HUES48 (cell line): Measurements from ENCODE around the gene TENM4.

ENCODE experiments used
- H3K27ac ChIP-seq: one replicate; pipeline ENCODE4 v1.7.0; 2013; ENCODE audit warnings: low read depth, low read length, inconsistent platforms
- H3K27me3 ChIP-seq: 2 replicates; pipeline ENCODE4 v1.6.1; 2013; ENCODE audit warnings: mild to moderate bottlenecking, low read length; ENCODE audit not compliant: control insufficient read depth, insufficient read depth
- H3K36me3 ChIP-seq: 2 replicates; pipeline ENCODE4 v1.6.1; 2013; ENCODE audit warnings: low read length; ENCODE audit not compliant: control insufficient read depth, insufficient read depth
- H3K4me1 ChIP-seq: 2 replicates; pipeline ENCODE4 v1.6.1; 2013; ENCODE audit warnings: mild to moderate bottlenecking, low read length; ENCODE audit not compliant: control insufficient read depth, insufficient read depth
- H3K4me3 ChIP-seq: 2 replicates; pipeline ENCODE4 v1.5.1; 2013; ENCODE audit warnings: mild to moderate bottlenecking, low read depth, low read length
- H3K9ac ChIP-seq: 2 replicates; pipeline ENCODE4 v1.6.1; 2013; ENCODE audit warnings: mild to moderate bottlenecking, low read depth, low read length, moderate library complexity
- H3K9me3 ChIP-seq: 2 replicates; pipeline ENCODE4 v1.6.1; 2013; ENCODE audit warnings: low read length; ENCODE audit not compliant: control insufficient read depth, insufficient read depth

TENM4 gene

DNA sequence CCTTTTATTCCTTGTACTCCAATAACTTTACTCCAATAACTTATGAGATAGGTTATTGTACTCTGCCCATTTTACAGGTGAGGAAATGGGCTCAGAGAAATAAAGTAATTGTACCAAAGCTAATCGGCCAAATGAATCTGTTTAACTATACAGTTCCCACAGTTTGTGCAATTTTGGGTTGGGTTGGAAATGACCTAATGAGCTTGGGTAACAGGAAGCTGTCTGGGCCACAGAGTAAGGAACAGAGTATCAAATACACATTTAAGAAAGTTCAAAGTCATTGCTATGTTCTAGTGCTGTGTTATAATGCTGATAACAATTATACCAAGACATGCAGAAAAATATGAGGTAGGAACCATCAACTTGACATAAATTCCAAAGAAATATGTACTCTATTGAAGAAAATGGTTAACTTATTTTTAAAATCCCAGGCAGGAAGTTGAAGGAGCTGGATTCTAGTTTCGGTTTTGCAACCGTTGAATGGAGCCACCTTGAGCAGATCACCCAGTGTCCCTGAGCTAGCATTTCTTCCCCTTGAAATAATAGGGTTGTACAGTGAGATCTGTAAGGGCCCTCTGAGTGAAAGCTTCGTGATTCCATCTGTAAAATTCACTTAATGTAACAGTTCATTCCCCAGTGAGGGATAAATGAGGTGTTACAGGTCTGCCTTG, 505.3 kb downstream of the TENM4 start:
- no peak overlapping the region for H3K4me3 ChIP-seq

GRCh38 chr11:78933350-78933749, 507.5 kb downstream of the TENM4 start:
- H3K36me3 ChIP-seq: no peaks in the 10 kb centered on the region
- H3K4me1 ChIP-seq: peaks cover 32% of the 10 kb centered on the region
- H3K27me3 ChIP-seq: peaks cover 39% of the 10 kb centered on the region
- no peak overlapping the region for H3K27ac ChIP-seq
- H3K9me3 ChIP-seq: no peaks in the 10 kb centered on the region
- no peak overlapping the region for H3K4me3 ChIP-seq
- H3K9ac ChIP-seq: no peak overlapping the region

More for the DNA sequence above, 505.3 kb downstream of the TENM4 start:
- Histone ChIP-seq H3K36me3 (no peaks in the 10 kb centered on the region), H3K4me1 (peaks cover 19% of the 10 kb centered on the region), H3K9ac (no peak overlapping the region), H3K27me3 (peaks cover 21% of the 10 kb centered on the region), H3K9me3 (no peaks in the 10 kb centered on the region), H3K27ac (no peak overlapping the region)

DNA sequence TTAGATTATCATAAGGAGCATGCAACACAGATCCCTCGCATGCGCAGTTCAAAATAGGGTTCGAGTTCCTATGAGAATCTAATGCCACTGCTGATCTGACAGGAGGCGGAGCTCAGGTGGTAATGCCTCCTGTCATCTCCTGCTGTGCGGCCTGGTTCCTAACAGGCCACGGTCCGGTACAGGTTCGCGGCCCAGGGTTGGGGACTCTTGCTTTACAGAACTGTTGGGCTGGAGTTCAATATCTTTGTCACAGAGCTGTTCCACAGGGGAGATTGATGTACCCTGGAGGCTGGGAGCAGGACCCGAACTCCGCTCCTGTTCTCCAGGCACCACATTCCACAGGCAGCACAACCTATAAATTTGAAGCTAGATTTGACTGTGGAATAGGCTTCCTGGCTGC, 508.1 kb downstream of the TENM4 start:
- no peak overlapping the region for H3K9ac ChIP-seq
- H3K4me1 ChIP-seq: peaks cover 38% of the 10 kb centered on the region
- H3K27ac ChIP-seq: no peak overlapping the region
- no peaks in the 10 kb centered on the region for H3K36me3 ChIP-seq
- no peak overlapping the region for H3K4me3 ChIP-seq
- no peaks in the 10 kb centered on the region for H3K9me3 ChIP-seq
- peaks cover 45% of the 10 kb centered on the region for H3K27me3 ChIP-seq

- H3K36me3 ChIP-seq: no peaks in the 10 kb centered on the region
- no peaks in the 10 kb centered on the region for H3K9me3 ChIP-seq
- no peak overlapping the region for H3K27ac ChIP-seq
- no peak overlapping the region for H3K4me3 ChIP-seq
- H3K4me1 ChIP-seq: peaks cover 40% of the 10 kb centered on the region
- H3K27me3 ChIP-seq: peaks cover 54% of the 10 kb centered on the region
- H3K9ac ChIP-seq: no peak overlapping the region
Measured at GRCh38 chr11:78931891-78932290, 508.9 kb downstream of the TENM4 start.

DNA sequence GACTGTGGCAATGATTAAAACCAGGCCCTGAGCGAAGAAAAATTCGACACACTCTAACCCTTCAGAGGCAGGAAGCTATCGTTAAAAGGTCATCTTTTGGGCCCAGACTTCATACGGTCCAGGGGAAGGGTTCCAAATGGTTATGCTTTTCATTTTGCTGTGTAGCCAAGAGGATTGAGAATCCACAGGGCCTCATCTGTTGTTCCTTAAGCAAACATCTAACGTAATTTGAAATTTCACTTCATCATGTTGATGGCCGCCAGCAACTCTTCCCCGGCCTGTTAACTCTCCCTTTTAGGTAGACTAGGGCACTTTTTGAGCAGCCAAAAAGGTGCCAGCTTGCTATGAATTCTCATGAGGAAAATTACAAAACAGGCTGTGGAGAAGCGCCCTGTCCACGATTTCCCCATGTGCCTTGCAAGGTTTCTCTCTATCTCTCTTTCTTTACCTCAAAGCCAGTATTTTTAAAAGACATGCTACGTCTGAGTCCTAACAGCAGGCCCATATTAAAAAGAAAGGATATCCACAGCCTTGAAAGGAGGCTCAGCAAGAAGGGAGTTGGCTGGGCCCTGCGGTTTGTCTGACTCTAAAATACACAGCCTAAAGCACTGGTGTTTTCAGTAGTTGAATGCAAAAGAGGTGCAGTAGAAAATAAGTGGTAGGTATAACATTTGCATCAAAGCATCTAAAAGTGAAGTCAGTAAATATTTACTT, 509.9 kb downstream of the TENM4 start:
- no peak overlapping the region for H3K27ac ChIP-seq
- peaks cover 40% of the 10 kb centered on the region for H3K4me1 ChIP-seq
- no peak overlapping the region for H3K9ac ChIP-seq
- no peak overlapping the region for H3K4me3 ChIP-seq
- H3K9me3 ChIP-seq: no peaks in the 10 kb centered on the region
- H3K36me3 ChIP-seq: no peaks in the 10 kb centered on the region
- H3K27me3 ChIP-seq: peaks cover 57% of the 10 kb centered on the region

- Histone ChIP-seq H3K27ac (peak overlapping the region; percentile 53), H3K4me3 (0 out of 2 replicates have a peak overlapping the region, but pooled peaks have one; percentile 18), H3K4me1 (peaks cover 40% of the 10 kb centered on the region), H3K27me3 (peaks cover 57% of the 10 kb centered on the region), H3K9ac (no peak overlapping the region), H3K9me3 (no peaks in the 10 kb centered on the region), H3K36me3 (no peaks in the 10 kb centered on the region)
Measured at GRCh38 chr11:78929906-78930220, 511.0 kb downstream of the TENM4 start.

- no peaks in the 10 kb centered on the region for H3K9me3 ChIP-seq
- H3K36me3 ChIP-seq: no peaks in the 10 kb centered on the region
- 0 out of 2 replicates have a peak overlapping the region, but pooled peaks have one; percentile 0 for H3K9ac ChIP-seq
- H3K27ac ChIP-seq: peak overlapping the region; percentile 53
- H3K4me3 ChIP-seq: peak overlapping the region; percentile 45
- peaks cover 57% of the 10 kb centered on the region for H3K27me3 ChIP-seq
- peaks cover 40% of the 10 kb centered on the region for H3K4me1 ChIP-seq
Measured at GRCh38 chr11:78929207-78929905, 511.5 kb downstream of the TENM4 start.

- peaks cover 40% of the 10 kb centered on the region for H3K4me1 ChIP-seq
- no peak overlapping the region for H3K9ac ChIP-seq
- no peak overlapping the region for H3K4me3 ChIP-seq
- H3K36me3 ChIP-seq: no peaks in the 10 kb centered on the region
- H3K9me3 ChIP-seq: no peaks in the 10 kb centered on the region
- H3K27me3 ChIP-seq: peaks cover 56% of the 10 kb centered on the region
- no peak overlapping the region for H3K27ac ChIP-seq
Measured at GRCh38 chr11:78927511-78927910, 513.3 kb downstream of the TENM4 start.

DNA sequence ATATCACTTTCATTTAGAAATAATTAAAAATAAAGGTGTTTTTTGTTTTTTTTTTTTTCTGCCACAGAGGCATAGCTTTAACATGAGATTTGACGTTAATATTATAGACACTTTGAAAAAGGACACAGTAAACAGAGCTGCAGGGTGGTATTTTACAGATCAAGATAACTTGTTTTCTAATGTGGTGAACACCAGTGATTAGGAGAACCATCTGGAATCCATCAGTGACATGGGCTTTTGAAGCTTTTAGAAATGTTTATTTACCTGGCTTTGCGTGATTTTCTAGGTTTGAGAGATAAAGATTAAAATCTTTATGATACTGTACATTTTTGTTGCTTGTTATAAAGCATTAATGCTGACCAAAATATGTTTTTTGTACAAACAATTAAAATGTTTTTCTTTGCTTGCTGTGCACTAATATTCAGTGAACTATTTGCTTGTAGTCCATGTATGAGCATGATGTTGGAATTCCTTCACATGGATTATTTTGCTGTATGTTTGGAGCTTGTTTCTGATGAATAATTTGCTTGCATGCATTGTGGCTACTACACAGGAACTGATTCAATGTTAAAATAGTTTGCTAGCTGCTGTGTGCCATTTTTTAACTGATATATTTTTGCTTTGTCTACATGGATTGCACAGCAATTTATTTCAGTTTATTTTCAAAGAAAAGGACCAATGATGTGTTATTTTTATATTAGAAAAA, 514.0 kb downstream of the TENM4 start:
- Histone ChIP-seq H3K9me3 (no peaks in the 10 kb centered on the region), H3K27ac (no peak overlapping the region), H3K27me3 (peaks cover 49% of the 10 kb centered on the region), H3K9ac (no peak overlapping the region), H3K4me1 (peaks cover 40% of the 10 kb centered on the region), H3K4me3 (no peak overlapping the region), H3K36me3 (no peaks in the 10 kb centered on the region)

DNA sequence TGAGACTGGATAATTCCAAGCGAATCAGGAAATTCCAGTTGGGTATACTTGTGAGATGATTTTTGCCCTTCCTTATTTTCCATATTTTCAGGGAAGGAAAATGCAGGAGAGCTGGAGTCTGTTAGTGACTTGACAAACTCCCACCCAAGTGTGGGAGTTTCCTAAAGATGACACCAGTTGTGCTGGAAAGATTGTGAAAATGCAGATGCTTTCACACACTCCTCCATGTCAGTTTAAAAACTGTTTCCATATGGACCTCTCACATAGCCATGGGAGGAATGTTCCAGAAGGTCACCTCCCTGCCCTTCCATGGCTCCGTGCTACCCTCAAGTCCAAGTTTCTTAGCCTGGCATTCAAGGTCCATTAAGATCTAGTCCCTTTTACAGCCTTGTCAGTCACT, 515.4 kb downstream of the TENM4 start:
- peaks cover 35% of the 10 kb centered on the region for H3K27me3 ChIP-seq
- H3K9ac ChIP-seq: no peak overlapping the region
- peaks cover 26% of the 10 kb centered on the region for H3K4me1 ChIP-seq
- H3K9me3 ChIP-seq: no peaks in the 10 kb centered on the region
- H3K36me3 ChIP-seq: no peaks in the 10 kb centered on the region
- no peak overlapping the region for H3K4me3 ChIP-seq
- H3K27ac ChIP-seq: no peak overlapping the region
